Vagina (tissue), 2 donors: Measurements from ENCODE around the gene LSM3.

Experiments
- CTCF ChIP-seq, 3 experiments: fragments of 450-650 bp in 2 of 3; fragments of 200-600 bp in 1 of 3; sonication (generic) in 1 of 3; IDR thresholded peaks; one replicate each; pipeline ENCODE4 v1.5.1; 2017 to 2019; ENCODE audit warnings: antibody characterized with exemption in 3 of 3, mild to moderate bottlenecking in 2 of 3, moderate library complexity in 2 of 3
- POLR2AphosphoS5 ChIP-seq, 2 donors: sonication (generic); formaldehyde crosslinking; IDR thresholded peaks; one replicate each; pipeline ENCODE4 v1.9.0; 2017; ENCODE audit warnings: antibody characterized with exemption in 2 of 2, mild to moderate bottlenecking in 2 of 2, low read depth in 1 of 2; ENCODE audit not compliant: insufficient read depth in 1 of 2

GRCh38 chr3:14159426-14159825 lies 19.2 kb upstream of the LSM3 start:
- no peak for TF ChIP-seq CTCF (IDR thresholded peaks at IDR 0.05)
- no peak for TF ChIP-seq POLR2AphosphoS5 (IDR thresholded peaks at IDR 0.05; ENCODE audit: insufficient read depth in 1 of 2, low read depth in 1 of 2)
